CD8-positive, alpha-beta memory T cell (primary cell): Measurements from ENCODE around the gene TAOK1. TPM values are rescaled to one million over a fixed set of nuclear protein-coding genes. Genes with fewer than 3 reads are reported as not detected.

Experiments
- CTCF ChIA-PET: fragments of 350-600 bp; sonication (Branson Sonifier 250); formaldehyde crosslinking; loops from one replicate; lab custom pipeline; 2021; ENCODE audit warnings: antibody characterized with exemption; lab: Charles Lee
- POLR2A ChIA-PET: fragments of 350-600 bp; sonication (Branson Sonifier 250); formaldehyde crosslinking; loops from one replicate; lab custom pipeline; 2021; ENCODE audit warnings: antibody characterized with exemption; lab: Charles Lee
- DNase-seq, 5 donors: peaks; one replicate each; pipeline versions ENCODE4 v3.0.0 to v3.0.0-alpha.2; 2020 to 2022; ENCODE audit warnings: mixed read lengths in 1 of 5
- H3K27ac ChIP-seq: one replicate; pipeline ENCODE4 v1.7.0; 2013; ENCODE audit warnings: low read depth, mild to moderate bottlenecking, low read length, moderate library complexity
- H3K27me3 ChIP-seq: 2 replicates; pipeline ENCODE4 v1.7.0; 2013; ENCODE audit warnings: low read length, mild to moderate bottlenecking; ENCODE audit not compliant: insufficient read depth, poor library complexity, severe bottlenecking
- H3K36me3 ChIP-seq: 2 replicates; pipeline ENCODE4 v1.7.0; 2013; ENCODE audit warnings: mild to moderate bottlenecking, low read length, moderate library complexity; ENCODE audit not compliant: insufficient read depth
- H3K4me1 ChIP-seq: 2 replicates; pipeline ENCODE4 v1.7.0; 2013; ENCODE audit warnings: mild to moderate bottlenecking, low read length, moderate library complexity; ENCODE audit not compliant: insufficient read depth
- H3K4me3 ChIP-seq: 2 replicates; pipeline ENCODE4 v1.7.0; 2013; ENCODE audit warnings: mild to moderate bottlenecking, low read length
- H3K9me3 ChIP-seq: 2 replicates; pipeline ENCODE4 v1.7.0; 2013; ENCODE audit warnings: mild to moderate bottlenecking, low read length
- H3K27ac Mint-ChIP-seq, 8 donors: one replicate each; pipeline ENCODE4 v1.8.0; 2020 to 2021; ENCODE audit warnings: mixed read lengths in 8 of 8, mild to moderate bottlenecking in 6 of 8, inconsistent platforms in 3 of 8, moderate library complexity in 3 of 8
- H3K27me3 Mint-ChIP-seq, 2 donors: one replicate each; pipeline ENCODE4 v1.8.0; 2020 to 2021; ENCODE audit warnings: mixed read lengths in 2 of 2, mild to moderate bottlenecking in 1 of 2, moderate library complexity in 1 of 2
- H3K36me3 Mint-ChIP-seq, 3 donors: one replicate each; pipeline ENCODE4 v1.8.0; 2020 to 2021; ENCODE audit warnings: mixed read lengths in 3 of 3, inconsistent platforms in 1 of 3, mild to moderate bottlenecking in 1 of 3
- H3K4me1 Mint-ChIP-seq, 3 donors: one replicate each; pipeline ENCODE4 v1.8.0; 2020 to 2021; ENCODE audit warnings: mixed read lengths in 3 of 3, inconsistent platforms in 1 of 3, mild to moderate bottlenecking in 1 of 3
- H3K4me3 Mint-ChIP-seq, 7 donors: one replicate each; pipeline ENCODE4 v1.8.0; 2020 to 2021; ENCODE audit warnings: mixed read lengths in 7 of 7, mild to moderate bottlenecking in 6 of 7, moderate library complexity in 4 of 7, inconsistent platforms in 2 of 7
- H3K9me3 Mint-ChIP-seq, 5 donors: one replicate each; pipeline ENCODE4 v1.8.0; 2020 to 2022; ENCODE audit warnings: mixed read lengths in 5 of 5, mild to moderate bottlenecking in 3 of 5, moderate library complexity in 2 of 5, inconsistent platforms in 1 of 5
- polyA plus RNA-seq: library from polyadenylated mRNA; unstranded; fragments of 300-500 nt; fragmentation: Illumina TruSeq; gene quantifications from one replicate; pipeline ENCODE4 v1.2.3, GENCODE V29; 2021
- total RNA-seq, 2 experiments: library from RNA; stranded (reverse); gene quantifications; one replicate each; pipeline ENCODE4 v1.2.3, GENCODE V29; 2021

The TAOK1 gene
- total and polyA plus RNA-seq, 3 experiments from 2014 or later: 3.8 to 42.1 (median 41.9) TPM

- Mint-ChIP-seq H3K9me3 (no peaks in the 10 kb centered on the region), H3K36me3 (peaks cover 0 to 40% (median 4%) of the 10 kb centered on the region in 3 donors), H3K27me3 (no peaks in the 10 kb centered on the region), H3K4me3 (no peak overlapping the region), H3K4me1 (peaks cover 23 to 47% (median 31%) of the 10 kb centered on the region in 3 donors), H3K27ac (peak overlapping the region in 1 of 8 donors; percentile 66)
- ChIA-PET CTCF (interaction anchor here (1.1 kb wide), 1 partner anchor 670 kb away, joined by 3 read pairs; no protein-coding TSS in a partner anchor), POLR2A (interaction anchor here (0.6 kb wide), 1 partner anchor 67 kb away, joined by 9 read pairs; no protein-coding TSS in a partner anchor)
- no peaks in the 10 kb centered on the region for H3K36me3 ChIP-seq
- no peaks in the 10 kb centered on the region for H3K9me3 ChIP-seq
- H3K27ac ChIP-seq: no peak overlapping the region
- H3K27me3 ChIP-seq: no peaks in the 10 kb centered on the region
- H3K4me3 ChIP-seq: no peak overlapping the region
- DNase-seq: no peak
- H3K4me1 ChIP-seq: no peaks in the 10 kb centered on the region
These were observed 30.0 kb downstream of the TAOK1 start for GRCh38 chr17:29420128-29420527.

- Mint-ChIP-seq H3K4me1 (peaks cover 40 to 74% (median 56%) of the 10 kb centered on the region in 3 donors), H3K27ac (peak overlapping the region in 2 of 8 donors; percentile 30 to 83), H3K9me3 (no peaks in the 10 kb centered on the region), H3K27me3 (no peaks in the 10 kb centered on the region), H3K4me3 (no peak overlapping the region), H3K36me3 (peaks cover 0 to 17% (median 2%) of the 10 kb centered on the region in 3 donors)
- H3K27ac ChIP-seq: no peak overlapping the region
- H3K4me1 ChIP-seq: no peaks in the 10 kb centered on the region
- no peaks in the 10 kb centered on the region for H3K9me3 ChIP-seq
- DNase-seq: no peak
- POLR2A ChIA-PET: no interaction called here
- no peaks in the 10 kb centered on the region for H3K36me3 ChIP-seq
- CTCF ChIA-PET: no interaction called here
- no peak overlapping the region for H3K4me3 ChIP-seq
- no peaks in the 10 kb centered on the region for H3K27me3 ChIP-seq
These were observed 40.1 kb downstream of the TAOK1 start for GRCh38 chr17:29430275-29430674.

- ChIA-PET CTCF (no interaction called here), POLR2A (interaction anchor here (0.6 kb wide), 1 partner anchor 67 kb away, joined by 6 read pairs; no protein-coding TSS in a partner anchor)
- H3K9me3 Mint-ChIP-seq: no peaks in the 10 kb centered on the region
- DNase-seq: no peak
- H3K36me3 ChIP-seq: no peaks in the 10 kb centered on the region
- no peak overlapping the region for H3K4me3 Mint-ChIP-seq
- no peaks in the 10 kb centered on the region for H3K9me3 ChIP-seq
- no peak overlapping the region for H3K4me3 ChIP-seq
- peak overlapping the region in 5 of 8 donors; percentile 32 to 66 (median 40) for H3K27ac Mint-ChIP-seq
- H3K27ac ChIP-seq: no peak overlapping the region
- no peaks in the 10 kb centered on the region for H3K27me3 ChIP-seq
- H3K4me1 Mint-ChIP-seq: peaks cover 32 to 65% (median 50%) of the 10 kb centered on the region in 3 donors
- no peaks in the 10 kb centered on the region for H3K27me3 Mint-ChIP-seq
- H3K36me3 Mint-ChIP-seq: peaks cover 0 to 10% (median 2%) of the 10 kb centered on the region in 3 donors
- no peaks in the 10 kb centered on the region for H3K4me1 ChIP-seq
These were observed 43.4 kb downstream of the TAOK1 start for GRCh38 chr17:29433541-29433940.

- H3K27ac Mint-ChIP-seq: peak overlapping the region in 3 of 8 donors; percentile 16 to 41 (median 17)
- H3K4me1 Mint-ChIP-seq: peaks cover 30 to 65% (median 45%) of the 10 kb centered on the region in 3 donors
- H3K27ac ChIP-seq: no peak overlapping the region
- peaks cover 0 to 11% (median 3%) of the 10 kb centered on the region in 3 donors for H3K36me3 Mint-ChIP-seq
- DNase-seq: no peak
- H3K9me3 Mint-ChIP-seq: no peaks in the 10 kb centered on the region
- H3K4me3 ChIP-seq: no peak overlapping the region
- H3K4me3 Mint-ChIP-seq: no peak overlapping the region
- H3K27me3 Mint-ChIP-seq: no peaks in the 10 kb centered on the region
- H3K27me3 ChIP-seq: no peaks in the 10 kb centered on the region
- no peaks in the 10 kb centered on the region for H3K9me3 ChIP-seq
- ChIA-PET POLR2A (no interaction called here), CTCF (no interaction called here)
- no peaks in the 10 kb centered on the region for H3K36me3 ChIP-seq
- H3K4me1 ChIP-seq: no peaks in the 10 kb centered on the region
These were observed 44.4 kb downstream of the TAOK1 start for GRCh38 chr17:29434550-29434949.

- Histone ChIP-seq H3K27me3 (no peaks in the 10 kb centered on the region), H3K4me1 (peaks cover 18% of the 10 kb centered on the region), H3K4me3 (no peak overlapping the region), H3K9me3 (no peaks in the 10 kb centered on the region), H3K27ac (no peak overlapping the region), H3K36me3 (no peaks in the 10 kb centered on the region)
- ChIA-PET POLR2A (no interaction called here), CTCF (no interaction called here)
- Mint-ChIP-seq H3K36me3 (peaks cover 0 to 23% (median 10%) of the 10 kb centered on the region in 3 donors), H3K27ac (peak overlapping the region in 1 of 8 donors; percentile 27), H3K4me3 (no peak overlapping the region), H3K9me3 (no peaks in the 10 kb centered on the region), H3K4me1 (peaks cover 50 to 76% (median 66%) of the 10 kb centered on the region in 3 donors), H3K27me3 (no peaks in the 10 kb centered on the region)
- DNase-seq: no peak
These were observed 52.3 kb downstream of the TAOK1 start for GRCh38 chr17:29442451-29442850.

GRCh38 chr17:29443041-29443739, 53.0 kb downstream of the TAOK1 start:
- peaks cover 22% of the 10 kb centered on the region for H3K4me1 ChIP-seq
- H3K27ac ChIP-seq: no peak overlapping the region
- Mint-ChIP-seq H3K4me3 (no peak overlapping the region), H3K4me1 (peaks cover 54 to 79% (median 72%) of the 10 kb centered on the region in 3 donors), H3K27ac (peak overlapping the region in 3 of 8 donors; percentile 42 to 73 (median 43)), H3K36me3 (peaks cover 0 to 23% (median 10%) of the 10 kb centered on the region in 3 donors), H3K9me3 (no peaks in the 10 kb centered on the region), H3K27me3 (no peaks in the 10 kb centered on the region)
- DNase-seq: no peak
- H3K36me3 ChIP-seq: no peaks in the 10 kb centered on the region
- H3K27me3 ChIP-seq: no peaks in the 10 kb centered on the region
- no peak overlapping the region for H3K4me3 ChIP-seq
- ChIA-PET CTCF (no interaction called here), POLR2A (no interaction called here)
- no peaks in the 10 kb centered on the region for H3K9me3 ChIP-seq

GRCh38 chr17:29444589-29444988, 54.4 kb downstream of the TAOK1 start:
- Histone ChIP-seq H3K27ac (no peak overlapping the region), H3K4me1 (peaks cover 23% of the 10 kb centered on the region), H3K27me3 (no peaks in the 10 kb centered on the region), H3K36me3 (no peaks in the 10 kb centered on the region), H3K9me3 (no peaks in the 10 kb centered on the region), H3K4me3 (no peak overlapping the region)
- ChIA-PET CTCF (no interaction called here), POLR2A (no interaction called here)
- H3K9me3 Mint-ChIP-seq: no peaks in the 10 kb centered on the region
- peak overlapping the region in 4 of 8 donors; percentile 0 to 58 (median 42) for H3K27ac Mint-ChIP-seq
- DNase-seq: no peak
- peaks cover 57 to 78% (median 76%) of the 10 kb centered on the region in 3 donors for H3K4me1 Mint-ChIP-seq
- H3K36me3 Mint-ChIP-seq: peaks cover 0 to 19% (median 9%) of the 10 kb centered on the region in 3 donors
- no peak overlapping the region for H3K4me3 Mint-ChIP-seq
- no peaks in the 10 kb centered on the region for H3K27me3 Mint-ChIP-seq

- Mint-ChIP-seq H3K4me1 (peaks cover 58 to 83% (median 80%) of the 10 kb centered on the region in 3 donors), H3K9me3 (no peaks in the 10 kb centered on the region), H3K4me3 (no peak overlapping the region), H3K36me3 (peaks cover 0 to 16% (median 7%) of the 10 kb centered on the region in 3 donors), H3K27ac (peak overlapping the region in 7 of 8 donors; percentile 8 to 78 (median 61)), H3K27me3 (no peaks in the 10 kb centered on the region)
- CTCF ChIA-PET: no interaction called here
- H3K27me3 ChIP-seq: no peaks in the 10 kb centered on the region
- H3K4me3 ChIP-seq: no peak overlapping the region
- no peaks in the 10 kb centered on the region for H3K9me3 ChIP-seq
- H3K27ac ChIP-seq: no peak overlapping the region
- no peaks in the 10 kb centered on the region for H3K36me3 ChIP-seq
- POLR2A ChIA-PET: no interaction called here
- H3K4me1 ChIP-seq: peaks cover 23% of the 10 kb centered on the region
- DNase-seq: no peak
These were observed 55.7 kb downstream of the TAOK1 start for GRCh38 chr17:29445844-29446243.
